RCC 7860 (cell line): ENCODE measurements around the gene PARVG.

Experiments
- DNase-seq: peaks from one replicate; pipeline ENCODE4 v3.0.0-alpha.2; 2015; ENCODE audit warnings: low spot score
- FAIRE-seq: peaks from 2 replicates; lab custom pipeline; 2012; peaks lifted over from hg19 to GRCh38; lab: Jason Lieb, UNC

Gene PARVG

DNA sequence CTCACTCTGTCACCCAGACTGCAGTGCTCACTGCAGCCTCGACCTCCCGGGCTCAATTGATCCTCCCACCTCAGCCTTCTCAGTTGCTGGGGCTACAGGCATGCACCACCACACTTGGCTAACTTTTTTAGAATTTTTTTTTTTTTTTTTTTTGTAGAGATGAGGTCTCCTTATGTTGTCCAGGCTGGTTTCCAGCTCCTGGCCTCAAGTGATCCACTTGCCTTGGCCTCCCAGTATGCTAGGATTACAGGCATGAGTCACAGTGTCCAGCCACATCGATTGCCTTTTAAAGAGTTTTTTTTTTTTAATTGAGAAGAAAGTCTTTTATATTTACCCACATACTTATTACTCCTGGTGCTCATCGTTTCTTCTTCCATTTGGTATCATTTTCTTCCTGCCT, 30.0 kb downstream of the PARVG start:
- no peak for FAIRE-seq
- no peak for DNase-seq

DNA sequence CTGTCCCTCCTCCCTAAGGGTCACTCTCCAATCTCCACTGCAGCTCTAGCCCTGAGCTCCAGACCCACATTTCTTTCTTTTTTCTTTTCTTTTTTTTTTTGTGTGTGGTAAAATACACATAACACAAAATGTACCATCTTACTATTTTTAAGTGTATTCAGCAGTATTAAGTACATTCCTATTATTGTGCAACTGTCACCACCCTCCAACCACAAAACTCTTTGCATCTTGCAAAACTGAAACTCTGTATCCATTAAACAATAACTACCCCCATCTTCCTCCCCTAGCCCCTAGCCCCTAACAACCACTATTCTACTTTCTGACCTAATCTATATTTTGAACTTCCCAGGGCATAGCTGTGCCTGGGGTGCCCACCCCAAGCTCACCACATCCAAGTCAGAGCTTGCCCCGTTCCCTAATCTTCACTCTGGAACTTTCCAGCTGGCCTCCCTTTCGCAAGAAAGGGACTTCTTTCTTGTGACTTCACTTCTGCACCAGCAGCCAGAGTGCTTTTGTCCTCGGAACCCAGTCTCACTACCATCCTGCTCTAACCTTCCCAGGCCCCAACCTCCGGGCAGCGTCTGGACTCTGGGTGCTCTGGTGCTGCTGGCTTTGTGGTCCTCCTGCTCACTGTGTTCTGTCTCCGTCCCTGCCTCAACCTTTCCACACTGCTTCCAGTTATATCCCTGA, 30.7 kb downstream of the PARVG start:
- no peak for DNase-seq
- FAIRE-seq, result no peak

DNA sequence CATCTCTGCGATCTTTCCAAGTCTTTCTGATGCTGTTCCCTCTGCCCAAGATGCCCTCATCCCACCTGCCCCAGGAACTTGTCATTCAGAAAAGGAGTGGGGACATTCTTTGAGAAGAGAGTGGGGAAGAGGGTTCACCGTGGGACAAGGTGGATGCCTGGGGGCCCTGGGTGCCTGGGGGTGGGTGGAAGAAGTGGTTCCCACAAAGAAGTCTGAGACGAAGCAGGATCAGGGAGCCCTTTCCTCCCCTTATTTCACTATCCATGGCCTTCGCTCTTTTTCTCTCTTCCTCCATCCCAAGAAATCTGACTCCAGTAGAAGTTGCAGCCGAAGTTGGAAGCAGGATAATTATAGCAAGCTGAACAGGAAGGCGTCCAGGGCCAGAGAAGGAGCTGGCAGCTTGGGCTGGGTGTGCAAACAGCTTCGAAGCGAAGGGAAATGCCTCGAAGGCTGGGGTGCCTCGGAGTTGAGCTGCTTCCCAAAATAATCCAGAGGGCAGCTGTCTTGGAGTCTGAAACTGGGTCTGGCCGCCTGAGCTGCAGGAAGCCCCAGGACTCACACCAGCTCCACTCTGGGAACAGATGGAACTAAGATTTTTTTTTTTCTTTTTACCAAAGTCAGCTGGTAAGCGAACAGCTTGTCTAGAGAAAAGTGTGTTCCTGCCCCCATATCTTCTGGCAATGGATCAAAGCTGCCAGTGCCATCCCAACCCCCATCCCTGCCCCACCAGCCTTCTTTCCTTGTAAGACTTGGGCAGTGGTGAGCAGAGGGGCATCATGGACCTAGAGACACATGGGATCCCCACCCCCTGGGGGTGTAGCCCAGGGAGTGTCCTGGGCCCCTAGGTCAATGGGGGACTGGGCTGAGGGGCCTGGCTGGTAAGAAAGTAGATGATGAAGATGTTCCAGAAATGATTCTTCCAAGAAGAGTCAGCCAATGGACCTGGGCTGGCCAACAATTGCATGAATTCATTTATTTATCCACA, 31.5 kb downstream of the PARVG start:
- DNase-seq, result no peak
- no peak for FAIRE-seq

DNA sequence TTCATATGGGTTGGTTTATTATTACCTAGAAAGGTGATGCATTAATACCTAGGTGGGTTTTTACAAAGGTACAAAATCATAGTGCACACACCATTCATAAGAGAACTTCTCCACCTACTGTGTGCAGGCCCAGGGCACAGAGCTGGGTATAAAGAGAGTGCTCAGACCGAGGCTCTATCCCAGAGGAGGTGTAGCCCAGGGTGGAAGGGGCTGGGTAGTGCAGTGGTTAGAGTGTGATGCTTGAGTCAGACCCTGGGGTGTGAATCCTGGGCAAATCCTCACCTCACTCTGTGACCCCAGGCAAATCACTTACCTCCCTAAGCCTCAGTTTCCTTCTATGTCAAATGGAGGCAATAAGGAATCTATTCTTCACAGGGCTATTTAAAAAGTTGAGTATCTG, 32.2 kb downstream of the PARVG start:
- DNase-seq, result no peak
- FAIRE-seq, result no peak

DNA sequence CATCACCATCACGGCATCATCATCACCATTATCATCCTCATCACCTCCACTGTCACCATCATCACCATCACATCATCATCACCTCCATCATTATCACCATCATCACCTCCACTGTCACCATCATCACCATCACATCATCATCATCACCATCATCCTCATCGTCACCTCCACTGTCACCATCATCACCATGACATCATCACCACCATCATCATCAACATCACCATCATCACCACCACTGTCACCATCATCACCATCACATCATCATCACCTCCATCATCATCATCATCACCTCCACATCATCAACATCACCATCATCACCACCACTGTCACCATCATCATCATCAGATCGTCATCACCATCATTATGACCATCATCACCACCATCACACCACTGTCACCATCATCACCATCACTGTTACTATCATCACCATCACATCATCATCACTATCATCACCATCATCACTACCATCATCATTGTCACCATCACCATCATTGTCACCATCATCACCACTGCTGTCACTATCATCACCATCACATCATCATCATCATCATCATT, 32.8 kb downstream of the PARVG start:
- DNase-seq (no peak), FAIRE-seq (no peak)

DNA sequence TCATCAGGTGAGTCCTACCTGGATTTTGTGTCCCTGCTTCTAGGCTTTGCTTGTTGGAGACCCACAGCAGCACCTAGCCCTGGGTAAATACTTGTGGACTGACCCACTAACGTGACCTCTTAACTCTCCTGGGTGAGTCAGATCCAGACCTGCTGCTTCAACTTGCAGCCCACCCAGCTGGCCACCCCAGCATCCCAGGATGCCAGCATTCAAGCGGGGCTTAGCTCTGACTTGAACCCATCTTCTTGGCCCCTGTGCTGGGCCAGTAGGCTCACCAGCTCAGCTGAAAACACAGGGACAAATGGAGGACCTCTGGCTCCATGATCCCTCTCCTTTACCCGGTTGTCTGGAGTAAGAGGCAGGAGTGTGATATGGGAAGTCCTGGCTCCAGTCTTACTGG, 33.5 kb downstream of the PARVG start:
- FAIRE-seq (no peak), DNase-seq (no peak)

DNA sequence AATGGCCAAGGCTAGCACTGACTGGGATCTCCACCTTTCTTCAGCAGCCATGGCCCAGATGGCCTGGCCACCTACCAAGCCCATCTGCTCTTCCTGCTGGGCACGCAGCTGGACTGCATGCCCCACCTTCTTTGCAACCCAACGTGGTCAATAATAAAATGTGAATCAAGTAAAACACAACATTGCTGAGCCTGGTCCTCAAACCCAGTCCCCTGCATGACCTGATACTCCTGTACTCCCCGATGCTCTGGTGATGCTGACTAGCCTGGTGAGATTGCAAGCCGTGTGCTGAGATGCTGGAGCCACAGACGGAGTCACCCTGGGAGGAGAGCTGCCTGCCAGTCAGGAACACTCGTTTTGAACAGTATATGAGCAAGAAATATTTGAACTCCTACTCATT, 34.0 kb downstream of the PARVG start:
- FAIRE-seq (no peak), DNase-seq (no peak)

DNA sequence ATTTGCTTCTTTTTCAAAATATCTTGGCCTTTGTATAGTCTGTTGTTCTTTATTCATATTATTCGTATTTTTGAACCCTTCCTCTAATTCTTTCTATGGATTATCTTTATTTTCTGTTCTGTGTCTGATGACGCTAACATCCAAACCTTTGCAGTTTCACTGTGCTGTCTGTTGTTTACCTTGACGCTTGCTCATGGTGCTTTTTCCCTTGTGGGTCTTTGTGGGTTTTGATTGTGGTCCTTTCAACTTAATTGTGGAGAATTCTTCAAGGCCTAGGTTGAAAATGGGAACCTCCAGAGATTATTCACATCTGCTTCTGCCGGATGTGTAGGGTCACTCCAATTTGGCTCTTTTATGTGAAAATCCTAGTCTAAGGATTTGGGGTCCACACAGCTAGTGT, 34.6 kb downstream of the PARVG start:
- FAIRE-seq (no peak), DNase-seq (no peak)

DNA sequence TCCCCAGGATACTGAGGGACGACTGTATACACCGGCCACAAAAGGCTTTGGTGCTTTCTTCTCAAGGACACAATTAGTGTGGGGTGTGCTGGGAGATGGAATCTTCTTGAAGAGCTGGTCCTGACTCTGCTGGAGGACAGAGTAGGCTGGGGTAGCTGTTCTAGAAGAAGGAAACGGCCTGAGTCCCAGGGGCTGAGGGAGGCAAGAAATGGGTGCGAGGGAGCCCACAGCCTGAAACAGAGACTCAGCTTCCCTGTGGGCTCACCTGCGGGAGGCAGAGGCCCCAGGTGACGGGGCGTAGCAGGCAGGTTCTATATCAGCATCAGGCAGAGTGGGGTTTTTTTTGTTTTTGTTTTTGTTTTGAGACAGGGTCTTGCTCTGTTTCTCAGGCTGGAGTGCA, 36.6 kb downstream of the PARVG start:
- no peak for FAIRE-seq
- DNase-seq, result no peak

DNA sequence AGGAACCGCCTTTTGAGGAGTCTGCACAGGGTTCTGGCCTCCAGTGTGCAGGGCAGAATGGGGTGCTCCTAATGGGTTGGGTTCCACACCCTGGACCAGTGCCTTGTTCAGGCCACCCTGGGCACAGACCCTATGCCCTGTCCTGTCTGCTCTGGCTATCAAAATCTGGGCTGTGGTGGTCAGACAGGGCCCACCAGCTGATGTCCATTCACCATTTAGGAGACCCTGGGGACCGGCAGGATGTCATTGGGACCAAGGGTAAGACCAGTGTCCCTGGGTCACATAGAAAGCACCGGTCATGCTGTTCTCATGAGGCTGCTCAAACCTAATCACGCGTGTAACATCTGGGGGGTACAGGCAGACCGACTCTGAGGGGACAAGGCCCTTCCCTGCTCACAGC, 37.3 kb downstream of the PARVG start:
- FAIRE-seq, result no peak
- no peak for DNase-seq

DNA sequence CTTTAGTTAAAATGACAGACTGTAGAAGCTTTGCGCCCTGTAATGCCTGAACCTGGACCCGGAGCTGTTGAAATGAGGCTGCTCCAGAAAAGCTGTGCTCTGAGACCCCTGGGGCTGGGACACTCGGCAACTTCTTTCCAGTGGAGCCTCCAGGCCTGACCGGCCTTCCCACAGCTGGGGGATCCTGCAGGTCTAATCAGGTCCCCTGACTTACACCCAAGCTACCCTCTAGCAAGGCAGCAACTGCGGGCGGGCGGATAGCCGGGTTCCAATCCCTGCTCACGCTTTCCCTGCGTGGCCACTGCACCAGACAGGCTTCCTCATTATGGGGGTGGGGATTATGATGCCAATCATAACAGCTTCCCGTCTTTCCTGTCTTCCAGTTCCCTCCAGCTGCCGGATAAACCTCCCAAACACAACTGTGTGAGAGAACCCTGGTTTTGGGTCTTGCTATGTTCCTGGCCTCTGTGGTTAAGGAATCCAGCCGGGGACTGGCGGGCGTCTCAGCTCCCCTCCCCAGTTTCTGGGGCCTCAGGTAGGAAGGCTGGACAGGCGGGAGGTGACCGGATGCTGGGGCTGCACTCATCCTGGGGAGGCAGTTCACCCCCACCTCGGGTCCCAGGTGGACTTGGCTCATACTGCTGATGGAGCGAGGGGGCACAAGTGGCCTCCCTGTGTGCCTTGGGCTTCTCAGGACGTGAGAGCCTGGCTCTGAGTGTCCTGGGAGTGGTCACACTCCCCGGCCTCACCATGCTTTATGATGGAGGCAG, 38.6 kb downstream of the PARVG start:
- no peak for DNase-seq
- no peak for FAIRE-seq

DNA sequence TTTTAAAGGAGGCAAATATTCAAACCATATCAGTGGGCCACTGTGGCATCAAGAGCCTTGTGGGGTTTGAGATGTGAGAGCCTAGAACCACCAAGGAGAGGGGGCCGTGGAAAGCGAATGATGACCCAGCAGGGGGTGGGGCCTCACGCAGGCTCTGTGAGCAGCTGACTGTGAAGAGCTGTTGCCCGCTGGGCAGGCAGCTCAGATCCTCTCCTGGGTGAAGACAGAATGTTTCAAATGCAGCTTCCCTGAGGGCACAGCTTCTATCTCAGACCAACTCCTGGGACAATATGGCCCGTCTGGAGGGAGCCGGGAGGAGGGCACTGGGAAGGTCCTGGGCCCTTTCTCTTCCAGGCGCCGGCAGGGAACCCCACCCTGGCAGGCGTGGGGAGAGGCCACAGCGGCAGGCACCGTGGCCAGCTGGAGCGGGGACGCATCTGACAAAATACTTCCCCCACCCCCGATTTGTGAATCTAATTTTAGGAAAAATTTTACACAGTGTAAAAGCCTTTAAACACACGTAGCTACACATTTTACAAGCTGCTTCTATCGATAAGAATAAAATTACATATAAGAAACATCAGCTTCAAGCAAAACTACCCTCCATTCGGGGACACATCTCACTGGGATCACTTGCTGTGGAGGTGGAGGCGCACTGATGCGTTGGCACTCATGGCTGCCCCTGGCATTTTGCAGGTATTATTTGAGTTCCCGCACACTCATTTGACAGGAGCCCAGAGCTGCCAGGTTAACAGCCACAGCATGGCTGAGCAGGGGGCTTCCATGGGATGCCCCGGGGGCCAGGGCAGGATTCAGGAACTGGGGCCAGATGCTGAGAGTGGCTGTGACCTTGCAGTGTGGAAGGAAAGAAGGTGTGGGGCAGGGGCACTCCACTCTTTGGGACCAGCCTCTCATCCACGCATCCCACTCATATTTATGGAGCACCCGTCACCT, 40.3 kb downstream of the PARVG start:
- DNase-seq (no peak), FAIRE-seq (no peak)

DNA sequence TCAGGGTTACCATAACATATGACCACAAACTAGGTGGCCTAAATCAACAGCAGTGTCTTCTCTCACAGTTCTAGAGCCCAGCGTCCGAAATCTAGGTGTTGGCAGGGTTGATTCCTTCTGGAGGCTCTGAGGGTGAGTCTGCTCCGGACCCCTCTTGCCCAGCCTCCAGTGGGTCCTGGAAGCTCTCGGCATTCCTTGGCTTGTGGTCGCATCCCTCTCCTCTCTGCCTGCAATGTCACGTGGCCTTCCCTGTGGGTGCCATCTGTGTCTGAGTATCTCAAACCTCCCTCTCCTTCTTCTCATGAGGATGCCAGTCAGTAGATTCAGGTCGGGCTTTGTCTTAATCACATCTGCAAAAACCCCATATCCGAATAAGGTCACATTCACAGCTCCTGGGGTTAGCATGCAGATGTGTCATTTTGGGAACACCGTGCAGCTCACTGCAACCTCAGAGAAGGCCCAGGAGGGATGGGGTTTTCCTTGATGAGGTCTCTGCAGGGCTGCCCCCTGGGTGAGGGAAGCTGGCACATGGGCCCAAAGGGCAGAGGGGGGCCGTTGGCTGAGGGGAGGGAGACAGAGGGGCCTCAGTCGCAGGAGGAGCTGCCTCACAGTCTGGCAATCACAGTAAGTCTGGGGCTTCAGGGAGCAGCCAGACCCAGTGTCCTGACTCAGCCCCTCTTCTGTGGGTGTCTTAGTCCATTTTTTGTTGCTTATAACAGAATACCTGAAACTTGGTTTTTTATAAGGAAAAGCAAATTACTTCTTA, 41.2 kb downstream of the PARVG start:
- FAIRE-seq, result no peak

DNA sequence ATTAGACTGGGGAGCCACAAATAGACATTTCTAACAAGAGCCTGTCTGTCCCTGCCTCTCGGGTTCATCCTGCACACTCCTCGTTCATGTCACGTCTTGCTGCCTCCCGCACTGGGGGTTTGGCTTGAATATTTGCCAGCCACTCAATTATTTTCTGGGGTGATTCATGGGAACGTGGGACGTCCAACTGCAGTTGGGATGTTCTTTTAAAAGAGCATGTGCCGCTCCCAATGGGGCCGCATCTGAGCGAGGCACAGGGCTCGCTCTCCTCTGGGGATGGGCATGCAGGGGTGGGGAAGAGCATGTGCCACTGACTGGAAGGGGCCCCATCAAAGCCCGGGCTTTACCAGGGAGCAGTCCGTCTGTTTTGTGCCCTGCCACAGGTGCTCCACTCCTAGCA, 43.4 kb downstream of the PARVG start:
- FAIRE-seq (no peak), DNase-seq (no peak)

More for the DNA sequence above, 41.2 kb downstream of the PARVG start:
- DNase-seq, result no peak

DNA sequence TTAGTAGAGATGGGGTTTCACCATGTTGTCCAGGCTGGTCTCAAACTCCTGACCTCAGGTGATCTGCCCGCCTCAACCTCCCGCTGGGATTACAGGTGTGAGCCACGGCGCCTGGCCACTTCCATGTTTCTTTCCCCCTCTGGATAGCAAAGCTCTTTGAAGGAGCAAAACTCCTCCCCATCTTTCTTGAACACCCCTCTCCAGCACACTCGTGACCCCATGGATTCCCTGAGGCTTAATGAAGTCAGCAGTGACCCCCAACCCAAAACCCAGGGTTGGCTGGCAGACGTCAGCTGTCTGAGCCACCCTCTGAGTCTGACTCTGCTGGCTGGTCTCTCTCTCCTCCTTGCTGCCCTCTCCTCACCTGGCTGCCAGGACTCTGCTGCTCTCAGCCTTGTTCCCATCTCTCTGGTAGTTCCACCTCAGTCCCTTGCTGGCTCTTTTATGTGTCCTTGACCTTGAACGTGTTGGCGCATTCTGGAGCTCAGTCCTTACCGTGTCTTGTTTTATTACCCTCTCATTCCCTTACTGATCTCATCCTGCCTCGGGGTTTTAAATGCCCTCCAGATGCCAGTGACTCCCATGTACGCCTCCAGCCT, 44.5 kb downstream of the PARVG start:
- DNase-seq (no peak), FAIRE-seq (no peak)

DNA sequence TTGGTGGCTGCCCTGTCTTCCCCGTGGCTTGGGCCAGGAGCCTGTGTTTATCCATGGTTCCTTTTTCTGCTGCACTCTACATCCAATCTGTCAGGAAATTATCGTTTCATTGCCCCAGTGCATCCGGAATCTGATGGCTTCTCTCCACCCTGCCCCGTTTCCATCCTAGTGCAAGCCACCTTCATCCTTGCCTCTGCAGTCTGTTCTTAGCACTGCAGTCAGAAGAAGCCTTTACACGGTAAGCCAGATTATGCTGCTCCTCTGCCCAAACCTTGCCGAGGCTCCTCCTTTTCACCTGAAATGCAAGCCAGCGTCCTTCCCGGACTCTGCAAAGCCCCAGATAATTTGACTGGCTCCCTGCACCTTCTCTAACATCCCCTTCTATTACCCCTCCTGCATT, 45.1 kb downstream of the PARVG start:
- FAIRE-seq, result no peak

DNA sequence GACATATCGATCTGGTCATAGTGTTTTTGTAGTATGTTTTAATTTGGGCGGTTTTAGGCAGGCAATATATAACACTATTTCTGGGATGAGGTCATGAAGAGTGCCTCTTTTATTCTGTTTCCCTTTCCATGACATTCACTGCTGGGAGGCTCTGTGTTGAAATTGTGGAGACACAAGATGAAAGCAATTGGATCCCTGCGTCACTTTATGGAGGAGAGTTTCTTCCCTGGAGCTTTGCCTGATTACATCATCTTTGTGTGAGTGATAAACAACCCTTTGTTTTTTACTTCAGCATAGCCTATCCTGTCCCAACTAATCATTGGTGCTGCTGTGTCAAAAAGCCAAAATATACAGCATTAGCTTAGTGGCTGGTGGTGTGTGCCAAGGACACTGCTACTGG, 48.6 kb downstream of the PARVG start:
- FAIRE-seq (no peak), DNase-seq (no peak)

More for the DNA sequence above, 45.1 kb downstream of the PARVG start:
- no peak for DNase-seq

DNA sequence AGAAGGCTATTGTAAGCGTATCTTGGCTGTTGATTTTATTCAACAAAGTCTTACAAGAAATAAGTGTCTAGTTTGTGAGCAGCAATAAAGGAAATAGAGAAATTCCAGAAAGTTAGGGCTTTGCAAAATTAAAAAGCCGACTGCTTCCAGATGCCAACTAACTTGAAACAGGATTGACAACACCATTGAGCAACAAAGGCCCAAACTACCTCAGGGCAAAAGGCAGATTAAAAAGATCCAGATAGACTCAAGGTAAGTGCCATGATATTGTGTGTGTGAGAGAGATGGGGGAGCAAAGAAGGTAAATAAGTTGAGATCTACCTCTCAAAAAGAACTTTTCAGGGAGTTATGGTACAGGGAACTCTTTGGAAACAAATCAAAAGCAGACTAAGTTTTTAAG, 49.1 kb downstream of the PARVG start:
- no peak for DNase-seq
- FAIRE-seq, result no peak

DNA sequence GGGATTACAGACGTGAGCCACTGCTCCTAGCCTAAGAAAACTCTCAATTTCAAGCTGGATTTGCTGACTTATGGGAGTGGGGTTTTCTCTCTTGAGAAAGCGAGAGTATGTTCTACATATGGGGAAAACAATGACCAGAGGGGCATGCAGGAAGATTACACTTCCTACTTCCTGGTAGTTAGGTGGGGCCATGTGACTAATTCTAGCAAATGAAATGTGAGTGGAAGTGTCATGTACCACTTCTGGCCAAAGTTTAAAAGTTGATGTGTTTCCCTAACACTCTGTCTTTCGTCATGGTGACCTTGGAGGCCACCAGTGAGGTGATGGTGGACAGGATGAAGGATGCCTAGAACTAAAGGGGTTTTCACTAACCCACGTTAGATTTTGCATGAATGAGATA, 50.5 kb downstream of the PARVG start:
- DNase-seq (no peak), FAIRE-seq (no peak)
